Endodermal cell (in vitro differentiated cells): Measurements from ENCODE around the gene NFRKB. TPM values are rescaled to one million over a fixed set of nuclear protein-coding genes. Genes with fewer than 3 reads are reported as not detected.

Experiments
- DNase-seq: peaks from one replicate; pipeline ENCODE4 v3.0.0-alpha.2; 2017
- H3K27ac ChIP-seq: 2 replicates; pipeline ENCODE4 v1.5.1; 2013; ENCODE audit warnings: mild to moderate bottlenecking, low read depth, low read length, moderate library complexity
- H3K27me3 ChIP-seq: 2 replicates; pipeline ENCODE4 v1.6.1; 2013; ENCODE audit warnings: mild to moderate bottlenecking, low read length, moderate library complexity; ENCODE audit not compliant: insufficient read depth, control insufficient read depth, poor library complexity, severe bottlenecking
- H3K36me3 ChIP-seq: 2 replicates; pipeline ENCODE4 v1.7.0; 2013; ENCODE audit warnings: mild to moderate bottlenecking, low read length, moderate library complexity; ENCODE audit not compliant: control insufficient read depth, insufficient read depth
- H3K4me1 ChIP-seq: one replicate; pipeline ENCODE4 v1.7.0; 2013; ENCODE audit warnings: low read length; ENCODE audit not compliant: control insufficient read depth, insufficient read depth
- H3K4me3 ChIP-seq: 2 replicates; pipeline ENCODE4 v1.5.1; 2013; ENCODE audit warnings: mild to moderate bottlenecking, low read length, moderate library complexity
- H3K9ac ChIP-seq: 2 replicates; pipeline ENCODE4 v1.6.1; 2013; ENCODE audit warnings: mild to moderate bottlenecking, low read length, moderate library complexity; ENCODE audit not compliant: poor library complexity, severe bottlenecking; ENCODE audit errors: extremely low read depth
- H3K9me3 ChIP-seq: 2 replicates; pipeline ENCODE4 v1.6.1; 2013; ENCODE audit warnings: mild to moderate bottlenecking, low read length, moderate library complexity; ENCODE audit not compliant: control insufficient read depth
- H3K27ac Mint-ChIP-seq: 2 replicates; pipeline ENCODE4 v1.8.0; 2020; ENCODE audit warnings: mixed read lengths
- H3K27me3 Mint-ChIP-seq: 2 replicates; pipeline ENCODE4 v1.8.0; 2021; ENCODE audit warnings: mild to moderate bottlenecking, mixed read lengths; ENCODE audit not compliant: insufficient read depth
- H3K36me3 Mint-ChIP-seq: 2 replicates; pipeline ENCODE4 v1.8.0; 2020; ENCODE audit warnings: low read depth, mixed read lengths
- H3K4me1 Mint-ChIP-seq: 2 replicates; pipeline ENCODE4 v1.8.0; 2020; ENCODE audit warnings: mixed read lengths
- H3K4me3 Mint-ChIP-seq: 2 replicates; pipeline ENCODE4 v1.8.0; 2020; ENCODE audit warnings: mild to moderate bottlenecking, moderate library complexity, mixed read lengths
- H3K9me3 Mint-ChIP-seq: 2 replicates; pipeline ENCODE4 v1.8.0; 2020; ENCODE audit warnings: mild to moderate bottlenecking, mixed read lengths
- WGBS, 2 experiments: methylation state at CpG; one replicate each; pipeline versions ENCODE4 v1.1.5 to v1.1.7; 2013; ENCODE audit warnings: missing lambda C conversion rate in 2 of 2, mixed read lengths in 1 of 2; ENCODE audit not compliant: insufficient coverage in 1 of 2, insufficient read length in 1 of 2; 5-methylcytosine and 5-hydroxymethylcytosine counted together
- total RNA-seq, 2 donors: library from RNA; stranded (reverse); fragmentation: NEBNext Ultra II Directional in 1 of 2; extraction: Animal tissue kit (Norgen Biotek cat#: 25700) in 1 of 2; gene quantifications; 2 replicates in 1 of 2; 3 replicates in 1 of 2; pipeline ENCODE4 v1.2.1, GENCODE V29; 2021
- TF ChIP-seq, protein P1 (sequence below): fragments of 200-600 bp; sonication (generic); conservative IDR thresholded peaks from 2 replicates; pipeline ENCODE4 v1.5.0; 2021; ENCODE audit warnings: antibody characterized with exemption, mild to moderate bottlenecking

Gene NFRKB
- total RNA-seq, 2 donors from 2014 or later: 46.1 to 46.5 TPM

DNA sequence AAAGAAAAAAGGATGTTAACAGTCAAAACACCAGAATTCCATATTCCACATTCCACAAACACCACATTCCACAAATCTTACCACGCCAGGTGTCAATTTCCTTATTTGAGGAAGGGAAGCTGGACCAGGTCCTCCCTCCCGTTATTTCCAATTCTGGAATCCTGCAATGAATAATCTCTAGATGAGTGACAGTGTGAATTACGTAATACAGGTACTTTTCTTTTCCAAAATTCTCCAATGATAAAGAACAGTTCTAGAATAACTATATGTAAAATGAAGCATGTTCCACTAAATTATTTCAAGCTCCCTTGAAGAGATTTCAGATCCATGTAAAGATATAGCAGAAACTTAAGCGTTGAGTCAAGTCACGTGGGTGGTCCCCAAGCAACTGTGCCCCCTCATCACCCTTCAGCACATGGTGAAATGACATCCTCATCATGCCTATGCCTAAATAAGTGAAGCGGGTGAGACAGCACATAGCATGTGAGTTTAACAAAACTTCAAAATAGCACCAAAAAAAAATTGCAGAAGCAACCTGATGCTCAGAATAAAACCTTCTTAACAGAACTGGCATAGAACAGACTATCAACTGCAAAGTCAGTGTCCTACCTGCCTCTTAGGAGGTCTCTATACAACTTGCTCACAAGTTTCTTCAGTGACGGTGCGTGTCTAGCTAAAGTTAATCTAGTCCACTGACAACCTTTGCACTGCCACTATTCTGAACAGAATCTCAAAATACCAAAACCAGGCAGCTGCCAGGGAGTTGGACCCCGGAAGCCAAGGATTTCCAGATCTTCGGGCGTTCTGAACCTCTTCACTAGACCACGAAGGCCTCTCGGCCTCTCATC lies 876 bp downstream of the NFRKB start:
- TF ChIP-seq, protein P1, sequence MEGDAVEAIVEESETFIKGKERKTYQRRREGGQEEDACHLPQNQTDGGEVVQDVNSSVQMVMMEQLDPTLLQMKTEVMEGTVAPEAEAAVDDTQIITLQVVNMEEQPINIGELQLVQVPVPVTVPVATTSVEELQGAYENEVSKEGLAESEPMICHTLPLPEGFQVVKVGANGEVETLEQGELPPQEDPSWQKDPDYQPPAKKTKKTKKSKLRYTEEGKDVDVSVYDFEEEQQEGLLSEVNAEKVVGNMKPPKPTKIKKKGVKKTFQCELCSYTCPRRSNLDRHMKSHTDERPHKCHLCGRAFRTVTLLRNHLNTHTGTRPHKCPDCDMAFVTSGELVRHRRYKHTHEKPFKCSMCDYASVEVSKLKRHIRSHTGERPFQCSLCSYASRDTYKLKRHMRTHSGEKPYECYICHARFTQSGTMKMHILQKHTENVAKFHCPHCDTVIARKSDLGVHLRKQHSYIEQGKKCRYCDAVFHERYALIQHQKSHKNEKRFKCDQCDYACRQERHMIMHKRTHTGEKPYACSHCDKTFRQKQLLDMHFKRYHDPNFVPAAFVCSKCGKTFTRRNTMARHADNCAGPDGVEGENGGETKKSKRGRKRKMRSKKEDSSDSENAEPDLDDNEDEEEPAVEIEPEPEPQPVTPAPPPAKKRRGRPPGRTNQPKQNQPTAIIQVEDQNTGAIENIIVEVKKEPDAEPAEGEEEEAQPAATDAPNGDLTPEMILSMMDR: no peak
- H3K27ac ChIP-seq: no peak overlapping the region
- no peaks in the 10 kb centered on the region for H3K27me3 ChIP-seq
- Mint-ChIP-seq H3K9me3 (no peaks in the 10 kb centered on the region), H3K27ac (peak overlapping the region; percentile 84), H3K4me1 (peaks cover 15% of the 10 kb centered on the region), H3K4me3 (peak overlapping the region; percentile 95), H3K27me3 (no peaks in the 10 kb centered on the region), H3K36me3 (peaks cover 37% of the 10 kb centered on the region)
- peaks cover 34% of the 10 kb centered on the region for H3K36me3 ChIP-seq
- H3K4me3 ChIP-seq: peak overlapping the region; percentile 91
- 26 to 36% methylated on average over 7 to 13 of the region's 13 CpGs for WGBS, 2 experiments
- H3K9me3 ChIP-seq: no peaks in the 10 kb centered on the region
- peak overlapping the region; percentile 70 for H3K9ac ChIP-seq
- H3K4me1 ChIP-seq: no peaks in the 10 kb centered on the region
- DNase-seq: no peak

DNA sequence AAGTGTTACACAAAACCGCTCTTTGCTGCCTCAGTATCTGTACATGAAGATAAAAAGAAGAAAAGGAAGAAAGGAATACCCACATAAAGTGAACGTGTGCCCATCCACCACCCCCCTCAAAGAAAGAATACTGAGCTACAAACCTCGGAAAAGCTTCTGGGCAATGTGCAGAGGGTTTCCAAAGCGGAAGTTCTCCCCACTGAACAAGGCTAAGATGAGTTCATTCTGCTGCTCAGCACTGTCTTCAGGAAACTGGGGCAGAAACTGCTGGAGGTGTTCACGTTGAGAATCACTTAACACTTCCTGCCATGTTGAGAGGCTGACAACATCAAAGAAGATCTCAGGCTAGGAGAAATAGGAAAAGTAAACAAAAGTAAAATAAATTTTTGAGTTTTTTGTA lies 6.9 kb downstream of the NFRKB start:
- TF ChIP-seq, protein P1: no peak
- Histone ChIP-seq H3K4me3 (no peak overlapping the region), H3K27me3 (no peaks in the 10 kb centered on the region), H3K27ac (no peak overlapping the region), H3K4me1 (no peaks in the 10 kb centered on the region), H3K9me3 (no peaks in the 10 kb centered on the region), H3K36me3 (peaks cover 89% of the 10 kb centered on the region), H3K9ac (no peak overlapping the region)
- DNase-seq: no peak
- 90 to 94% methylated on average over 2 to 5 of the region's 5 CpGs for WGBS, 2 experiments
- Mint-ChIP-seq H3K4me1 (no peaks in the 10 kb centered on the region), H3K9me3 (no peaks in the 10 kb centered on the region), H3K27ac (no peak overlapping the region), H3K27me3 (no peaks in the 10 kb centered on the region), H3K4me3 (no peak overlapping the region), H3K36me3 (peaks cover 82% of the 10 kb centered on the region)

DNA sequence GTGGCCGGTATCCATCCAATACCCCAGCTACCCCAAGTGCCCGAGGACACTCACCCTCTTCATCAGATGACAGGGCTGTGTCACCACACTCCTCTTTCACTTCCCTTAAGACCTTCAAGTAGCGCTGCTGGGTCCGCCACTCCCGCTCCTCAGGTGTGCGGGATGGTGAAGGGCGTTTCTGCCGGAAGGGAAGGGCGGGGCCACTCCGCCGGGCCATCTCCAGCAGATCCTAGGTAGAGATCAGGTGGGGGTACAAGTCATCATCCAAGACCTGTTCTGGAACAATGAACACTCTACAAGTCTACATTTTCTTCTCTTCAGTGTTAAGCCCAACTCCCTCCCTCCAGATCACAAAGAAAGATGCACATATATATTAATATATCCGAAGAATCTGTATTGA lies 10.0 kb downstream of the NFRKB start:
- Histone ChIP-seq H3K4me1 (no peaks in the 10 kb centered on the region), H3K27ac (no peak overlapping the region), H3K27me3 (no peaks in the 10 kb centered on the region), H3K9ac (no peak overlapping the region), H3K36me3 (peaks cover 92% of the 10 kb centered on the region), H3K9me3 (no peaks in the 10 kb centered on the region), H3K4me3 (no peak overlapping the region)
- H3K4me1 Mint-ChIP-seq: no peaks in the 10 kb centered on the region
- no peak for DNase-seq
- no peak overlapping the region for H3K4me3 Mint-ChIP-seq
- 96% methylated on average over 5 to 11 of the region's 12 CpGs for WGBS, 2 experiments
- no peaks in the 10 kb centered on the region for H3K27me3 Mint-ChIP-seq
- TF ChIP-seq, protein P1: no peak
- peaks cover 90% of the 10 kb centered on the region for H3K36me3 Mint-ChIP-seq
- no peak overlapping the region for H3K27ac Mint-ChIP-seq
- no peaks in the 10 kb centered on the region for H3K9me3 Mint-ChIP-seq
